Measurements from ENCODE around the gene RNLS.

The RNLS gene

DNA sequence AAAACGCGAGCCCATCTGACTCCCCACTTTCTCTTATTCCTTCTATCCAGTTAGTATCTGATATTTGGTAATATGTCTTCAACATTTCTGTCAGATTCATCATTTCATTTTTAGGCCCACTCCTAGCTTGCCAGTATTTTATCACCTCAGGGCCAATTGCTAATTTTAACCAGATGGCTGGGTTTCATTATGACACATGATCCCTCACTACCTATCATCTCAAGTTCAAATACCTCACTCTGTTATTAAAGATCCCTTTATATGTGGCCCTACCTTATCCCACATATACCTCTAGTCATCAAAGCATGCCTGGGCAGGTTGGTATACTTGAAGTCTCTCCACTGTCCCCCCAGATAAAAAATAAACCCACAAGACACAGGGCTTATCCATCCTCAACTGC is 104.9 kb downstream of the RNLS start:
- H3K4me1 ChIP-seq (ENCODE audit: insufficient read depth, low read length, severe bottlenecking): no peaks in the 10 kb centered on the region
- H4K20me1 ChIP-seq (ENCODE audit: insufficient read depth, low read length): no peaks in the 10 kb centered on the region
- H3F3A ChIP-seq (ENCODE audit: insufficient read depth, low read length): no peaks in the 10 kb centered on the region
- H3K9me2 ChIP-seq (ENCODE audit: low read depth, low read length): no peaks in the 10 kb centered on the region
- no peak overlapping the region for H3K27ac ChIP-seq (ENCODE audit: low read depth, low read length, poor library complexity, severe bottlenecking)
- H3K79me2 ChIP-seq (ENCODE audit: insufficient read depth, low read length): no peaks in the 10 kb centered on the region
- H3K36me3 ChIP-seq (ENCODE audit: insufficient read depth, low read length): no peaks in the 10 kb centered on the region
- no peak overlapping the region for H2AFZ ChIP-seq (ENCODE audit: low read length)
- no peaks in the 10 kb centered on the region for H3K9me3 ChIP-seq (ENCODE audit: low read length)
- H3K4me2 ChIP-seq (ENCODE audit: low read length): no peak overlapping the region
- no peak for TF ChIP-seq EZH2 (IDR thresholded peaks at IDR 0.05; ENCODE audit: borderline replicate concordance, low read length)
- TF ChIP-seq, protein P1, sequence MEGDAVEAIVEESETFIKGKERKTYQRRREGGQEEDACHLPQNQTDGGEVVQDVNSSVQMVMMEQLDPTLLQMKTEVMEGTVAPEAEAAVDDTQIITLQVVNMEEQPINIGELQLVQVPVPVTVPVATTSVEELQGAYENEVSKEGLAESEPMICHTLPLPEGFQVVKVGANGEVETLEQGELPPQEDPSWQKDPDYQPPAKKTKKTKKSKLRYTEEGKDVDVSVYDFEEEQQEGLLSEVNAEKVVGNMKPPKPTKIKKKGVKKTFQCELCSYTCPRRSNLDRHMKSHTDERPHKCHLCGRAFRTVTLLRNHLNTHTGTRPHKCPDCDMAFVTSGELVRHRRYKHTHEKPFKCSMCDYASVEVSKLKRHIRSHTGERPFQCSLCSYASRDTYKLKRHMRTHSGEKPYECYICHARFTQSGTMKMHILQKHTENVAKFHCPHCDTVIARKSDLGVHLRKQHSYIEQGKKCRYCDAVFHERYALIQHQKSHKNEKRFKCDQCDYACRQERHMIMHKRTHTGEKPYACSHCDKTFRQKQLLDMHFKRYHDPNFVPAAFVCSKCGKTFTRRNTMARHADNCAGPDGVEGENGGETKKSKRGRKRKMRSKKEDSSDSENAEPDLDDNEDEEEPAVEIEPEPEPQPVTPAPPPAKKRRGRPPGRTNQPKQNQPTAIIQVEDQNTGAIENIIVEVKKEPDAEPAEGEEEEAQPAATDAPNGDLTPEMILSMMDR (IDR thresholded peaks at IDR 0.05; ENCODE audit: low read length): no peak
- H3K4me3 ChIP-seq (ENCODE audit: low read depth, low read length, poor library complexity, severe bottlenecking): no peak overlapping the region
- H3K9ac ChIP-seq (ENCODE audit: low read length): no peak overlapping the region
- H3K27me3 ChIP-seq (ENCODE audit: insufficient read depth, low read length): no peaks in the 10 kb centered on the region

DNA sequence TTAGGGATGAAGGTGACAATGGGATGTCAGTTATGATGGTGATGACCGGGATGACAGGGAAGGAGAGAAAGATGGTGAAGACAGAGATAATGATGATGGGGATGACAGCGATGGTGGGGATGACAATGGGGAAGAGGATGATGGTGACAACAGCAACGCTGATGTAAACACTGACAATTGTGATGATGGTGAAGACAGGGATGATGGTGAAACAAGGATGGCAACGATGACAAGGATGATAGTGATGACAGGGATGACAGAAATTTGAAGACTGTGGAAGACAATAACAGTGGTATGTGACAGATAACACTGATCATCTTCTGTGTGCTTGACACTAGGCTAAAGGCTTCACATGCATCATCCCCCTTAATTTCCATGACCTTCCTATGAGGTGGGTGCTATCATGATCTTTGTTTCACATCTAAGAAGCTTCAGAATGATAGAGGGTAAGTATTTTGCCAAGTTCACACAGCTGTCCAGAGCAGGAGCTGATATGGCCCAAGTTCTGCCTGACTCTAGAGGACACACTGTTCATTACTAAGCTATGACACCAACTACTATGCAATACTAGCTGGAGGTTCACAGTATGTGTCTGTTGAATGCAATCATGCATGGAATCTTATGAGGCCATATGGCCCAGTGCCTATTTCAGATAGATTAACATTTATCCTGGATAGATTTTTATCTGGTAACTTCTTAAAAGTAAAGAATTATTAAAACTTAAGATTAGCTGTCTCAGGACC is 105.6 kb downstream of the RNLS start:
- H3K27ac ChIP-seq (ENCODE audit: low read depth, low read length, poor library complexity, severe bottlenecking): no peak overlapping the region
- no peak overlapping the region for H3K4me3 ChIP-seq (ENCODE audit: low read depth, low read length, poor library complexity, severe bottlenecking)
- H2AFZ ChIP-seq (ENCODE audit: low read length): no peak overlapping the region
- H3K9ac ChIP-seq (ENCODE audit: low read length): no peak overlapping the region
- no peaks in the 10 kb centered on the region for H3K9me3 ChIP-seq (ENCODE audit: low read length)
- no peaks in the 10 kb centered on the region for H3K4me1 ChIP-seq (ENCODE audit: insufficient read depth, low read length, severe bottlenecking)
- no peaks in the 10 kb centered on the region for H3K79me2 ChIP-seq (ENCODE audit: insufficient read depth, low read length)
- no peaks in the 10 kb centered on the region for H3F3A ChIP-seq (ENCODE audit: insufficient read depth, low read length)
- H3K4me2 ChIP-seq (ENCODE audit: low read length): no peak overlapping the region
- H4K20me1 ChIP-seq (ENCODE audit: insufficient read depth, low read length): no peaks in the 10 kb centered on the region
- no peaks in the 10 kb centered on the region for H3K36me3 ChIP-seq (ENCODE audit: insufficient read depth, low read length)
- H3K9me2 ChIP-seq (ENCODE audit: low read depth, low read length): no peaks in the 10 kb centered on the region
- H3K27me3 ChIP-seq (ENCODE audit: insufficient read depth, low read length): no peaks in the 10 kb centered on the region
- TF ChIP-seq, protein P1 (IDR thresholded peaks at IDR 0.05; ENCODE audit: low read length): no peak
- TF ChIP-seq EZH2 (IDR thresholded peaks at IDR 0.05; ENCODE audit: borderline replicate concordance, low read length): no peak

DNA sequence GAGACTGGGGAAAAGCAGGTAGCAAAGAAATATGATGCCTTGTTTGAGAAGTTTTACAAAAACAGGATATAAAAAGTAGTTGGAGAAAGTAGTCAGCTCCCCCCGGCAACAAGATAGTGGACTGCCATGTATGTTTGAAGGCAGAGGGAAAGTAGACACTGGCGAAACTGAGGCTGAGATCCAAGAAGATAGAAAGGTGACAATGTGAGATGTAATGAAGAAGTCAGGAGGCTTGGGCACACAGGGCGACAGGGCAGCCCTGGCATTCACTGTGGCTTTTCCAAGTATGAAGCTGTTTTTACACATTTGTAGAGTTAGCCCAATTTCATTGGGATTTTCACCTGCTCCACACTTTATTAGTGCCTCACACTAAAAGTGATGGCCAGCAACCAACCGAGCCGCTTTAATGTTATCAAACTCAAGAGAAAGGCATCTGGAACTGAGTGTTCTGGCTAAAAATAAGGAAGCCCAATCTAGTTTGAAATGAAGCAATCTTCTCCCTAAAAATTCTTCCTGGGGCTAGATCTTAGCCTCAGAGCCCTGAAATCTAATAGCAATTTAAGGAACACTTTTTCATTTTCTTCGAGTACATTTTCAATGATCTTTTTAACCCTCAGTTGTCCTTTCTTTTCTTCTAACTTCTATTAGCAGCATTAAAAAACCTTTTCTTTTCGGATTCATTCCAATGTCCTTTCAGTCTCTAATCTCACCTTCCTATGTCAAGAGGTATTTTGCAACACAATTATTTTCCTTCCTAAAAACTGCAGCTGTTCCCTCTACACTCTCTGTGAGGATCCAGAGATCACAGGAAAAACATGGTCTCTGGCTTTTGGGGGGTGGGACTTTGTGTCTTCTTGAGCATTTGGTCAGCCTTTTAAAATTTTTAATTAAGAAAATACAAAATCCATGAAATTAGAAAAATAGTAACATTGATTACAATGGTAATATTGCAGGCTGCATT is 108.0 kb downstream of the RNLS start:
- no peaks in the 10 kb centered on the region for H3K36me3 ChIP-seq (ENCODE audit: insufficient read depth, low read length)
- no peak overlapping the region for H3K4me3 ChIP-seq (ENCODE audit: low read depth, low read length, poor library complexity, severe bottlenecking)
- no peak overlapping the region for H2AFZ ChIP-seq (ENCODE audit: low read length)
- no peaks in the 10 kb centered on the region for H3F3A ChIP-seq (ENCODE audit: insufficient read depth, low read length)
- no peak overlapping the region for H3K4me2 ChIP-seq (ENCODE audit: low read length)
- H3K9me2 ChIP-seq (ENCODE audit: low read depth, low read length): no peaks in the 10 kb centered on the region
- TF ChIP-seq, protein P1 (IDR thresholded peaks at IDR 0.05; ENCODE audit: low read length): no peak
- no peak for TF ChIP-seq EZH2 (IDR thresholded peaks at IDR 0.05; ENCODE audit: borderline replicate concordance, low read length)
- no peaks in the 10 kb centered on the region for H3K4me1 ChIP-seq (ENCODE audit: insufficient read depth, low read length, severe bottlenecking)
- no peaks in the 10 kb centered on the region for H3K9me3 ChIP-seq (ENCODE audit: low read length)
- no peaks in the 10 kb centered on the region for H3K79me2 ChIP-seq (ENCODE audit: insufficient read depth, low read length)
- no peak overlapping the region for H3K9ac ChIP-seq (ENCODE audit: low read length)
- no peak overlapping the region for H3K27ac ChIP-seq (ENCODE audit: low read depth, low read length, poor library complexity, severe bottlenecking)
- no peaks in the 10 kb centered on the region for H3K27me3 ChIP-seq (ENCODE audit: insufficient read depth, low read length)
- no peaks in the 10 kb centered on the region for H4K20me1 ChIP-seq (ENCODE audit: insufficient read depth, low read length)

Measured in OCI-LY1 (cell line).